Hypothalamus (tissue), 51 donors: ENCODE data around the gene GUCD1.
"Not testable (repeated sequence)": the region's sequence is repeated elsewhere in the genome, so short reads cannot be mapped to it uniquely, and the experiment has no call there.

Experiments
- DNase-seq, 51 donors: peaks; one replicate each; lab custom pipeline; 2025; lab: John Stamatoyannopoulos, UW

The GUCD1 gene

GRCh38 chr22:24536089-24536488, 18.8 kb downstream of the GUCD1 start:
- no peak for DNase-seq

- DNase-seq: no peak
Observed at GRCh38 chr22:24535348-24535747, 19.6 kb downstream of the GUCD1 start.

GRCh38 chr22:24532075-24532474, 22.9 kb downstream of the GUCD1 start:
- DNase-seq: no peak

- DNase-seq: not testable (repeated sequence)
Observed at GRCh38 chr22:24530968-24531367, 24.0 kb downstream of the GUCD1 start.

- no peak for DNase-seq
Observed at GRCh38 chr22:24529898-24530297, 25.0 kb downstream of the GUCD1 start.

- DNase-seq: no peak
Observed at GRCh38 chr22:24526191-24526590, 28.7 kb downstream of the GUCD1 start.

- DNase-seq: peak in 37 of 51 donors; percentile 9 to 73 (median 36)
Observed at GRCh38 chr22:24525416-24526037, 29.4 kb downstream of the GUCD1 start.

GRCh38 chr22:24523873-24524272, 31.1 kb downstream of the GUCD1 start:
- no peak for DNase-seq

- peak in 7 of 51 donors; percentile 5 to 31 (median 17) for DNase-seq
Observed at GRCh38 chr22:24521791-24522245, 33.1 kb downstream of the GUCD1 start.

- DNase-seq: no peak
Observed at GRCh38 chr22:24519496-24519895, 35.4 kb downstream of the GUCD1 start.

GRCh38 chr22:24518771-24519485, 36.0 kb downstream of the GUCD1 start:
- DNase-seq: no peak

- DNase-seq: no peak
Observed at GRCh38 chr22:24518228-24518627, 36.7 kb downstream of the GUCD1 start.

- no peak for DNase-seq
Observed at GRCh38 chr22:24517446-24517845, 37.5 kb downstream of the GUCD1 start.

GRCh38 chr22:24516301-24516737, 38.6 kb downstream of the GUCD1 start:
- DNase-seq: peak in 1 of 51 donors; percentile 12

- DNase-seq: no peak
Observed at GRCh38 chr22:24515027-24515338, 40.0 kb downstream of the GUCD1 start.

- no peak for DNase-seq
Observed at GRCh38 chr22:24514241-24515026, 40.5 kb downstream of the GUCD1 start.

- no peak for DNase-seq
Observed at GRCh38 chr22:24513378-24514240, 41.3 kb downstream of the GUCD1 start.

GRCh38 chr22:24512043-24512442, 42.9 kb downstream of the GUCD1 start:
- no peak for DNase-seq

- DNase-seq: no peak
Observed at GRCh38 chr22:24510637-24511625, 44.0 kb downstream of the GUCD1 start.
